H9 (cell line): ENCODE data around the gene PALD1. TPM values are rescaled to one million over a fixed set of nuclear protein-coding genes. Genes with fewer than 3 reads are reported as not detected.

Source experiments
- DNase-seq: peaks from one replicate; pipeline ENCODE4 v3.0.0-alpha.2; 2017
- H2AFZ ChIP-seq: one replicate; pipeline ENCODE4 v1.6.1; 2013; ENCODE audit warnings: mild to moderate bottlenecking, low read length, control low read depth, moderate library complexity
- H2AK5ac ChIP-seq: 2 replicates; pipeline ENCODE4 v1.6.1; 2013; ENCODE audit warnings: low read length, control low read depth, mixed read lengths; ENCODE audit not compliant: insufficient read length
- H2BK120ac ChIP-seq: one replicate; pipeline ENCODE4 v1.6.1; 2013; ENCODE audit warnings: low read depth, mild to moderate bottlenecking, low read length, control low read depth, inconsistent platforms; ENCODE audit not compliant: poor library complexity, severe bottlenecking
- H2BK12ac ChIP-seq: 2 replicates; pipeline ENCODE4 v1.6.1; 2013; ENCODE audit warnings: low read length, control low read depth, mixed read lengths, low read depth; ENCODE audit not compliant: insufficient read length
- H2BK15ac ChIP-seq: 2 replicates; pipeline ENCODE4 v1.6.1; 2013; ENCODE audit warnings: low read depth, low read length, control low read depth
- H2BK20ac ChIP-seq: one replicate; pipeline ENCODE4 v1.6.1; 2013; ENCODE audit warnings: low read depth, mild to moderate bottlenecking, low read length, control low read depth, inconsistent platforms; ENCODE audit not compliant: poor library complexity, severe bottlenecking
- H2BK5ac ChIP-seq: 2 replicates; pipeline ENCODE4 v1.6.1; 2013; ENCODE audit warnings: low read length, control low read depth, mixed read lengths; ENCODE audit not compliant: insufficient read length
- H3K14ac ChIP-seq: 2 replicates; pipeline ENCODE4 v1.6.1; 2013; ENCODE audit warnings: low read length, control low read depth; ENCODE audit not compliant: insufficient read depth
- H3K18ac ChIP-seq: 2 replicates; pipeline ENCODE4 v1.6.1; 2013; ENCODE audit warnings: low read depth, mild to moderate bottlenecking, mixed read lengths, low read length, control low read depth; ENCODE audit not compliant: insufficient read length
- H3K23ac ChIP-seq: 2 replicates; pipeline ENCODE4 v1.6.1; 2013; ENCODE audit warnings: low read length, control low read depth, mixed read lengths, low read depth; ENCODE audit not compliant: insufficient read length
- H3K23me2 ChIP-seq: 2 replicates; pipeline ENCODE4 v1.6.1; 2013; ENCODE audit warnings: low read depth, mild to moderate bottlenecking, mixed read lengths, low read length, control low read depth; ENCODE audit not compliant: insufficient read length, poor library complexity, severe bottlenecking
- H3K27ac ChIP-seq: 2 replicates; pipeline ENCODE4 v1.5.1; 2013; ENCODE audit warnings: low read length, control low read depth, mixed read lengths, low read depth; ENCODE audit not compliant: insufficient read length
- H3K27me3 ChIP-seq: 2 replicates; pipeline ENCODE4 v1.6.1; 2013; ENCODE audit warnings: low read length, control low read depth, inconsistent platforms; ENCODE audit not compliant: insufficient read depth
- H3K4ac ChIP-seq: 2 replicates; pipeline ENCODE4 v1.6.1; 2013; ENCODE audit warnings: low read depth, mild to moderate bottlenecking, control low read depth, inconsistent platforms, low read length, moderate library complexity
- H3K4me1 ChIP-seq: 2 replicates; pipeline ENCODE4 v1.6.1; 2013; ENCODE audit warnings: low read length, control low read depth, inconsistent platforms; ENCODE audit not compliant: insufficient read depth
- H3K4me2 ChIP-seq: 2 replicates; pipeline ENCODE4 v1.6.1; 2013; ENCODE audit warnings: low read length, control low read depth, mixed read lengths; ENCODE audit not compliant: insufficient read length, insufficient read depth
- H3K56ac ChIP-seq: 2 replicates; pipeline ENCODE4 v1.6.1; 2013; ENCODE audit warnings: low read depth, mild to moderate bottlenecking, mixed read lengths, low read length, control low read depth; ENCODE audit not compliant: insufficient read length
- H3K79me1 ChIP-seq: 2 replicates; pipeline ENCODE4 v1.6.1; 2013; ENCODE audit warnings: low read depth, mild to moderate bottlenecking, moderate library complexity, low read length, control low read depth, inconsistent platforms; ENCODE audit not compliant: insufficient read depth, poor library complexity, severe bottlenecking
- H3K79me2 ChIP-seq: 2 replicates; pipeline ENCODE4 v1.6.1; 2013; ENCODE audit warnings: low read length, control low read depth, inconsistent platforms; ENCODE audit not compliant: insufficient read depth
- H3K9ac ChIP-seq: 2 replicates; pipeline ENCODE4 v1.6.1; 2013; ENCODE audit warnings: low read length, control low read depth, mixed read lengths; ENCODE audit not compliant: insufficient read length; ENCODE audit errors: extremely low read depth
- H3K9me3 ChIP-seq: one replicate; pipeline ENCODE4 v1.6.1; 2013; ENCODE audit warnings: low read depth, low read length, inconsistent platforms; ENCODE audit not compliant: control insufficient read depth
- H3T11ph ChIP-seq: one replicate; pipeline ENCODE4 v1.6.1; 2013; ENCODE audit warnings: mild to moderate bottlenecking, low read length, control low read depth, inconsistent platforms
- H4K20me1 ChIP-seq: one replicate; pipeline ENCODE4 v1.6.1; 2013; ENCODE audit not compliant: control insufficient read depth, insufficient read length, insufficient read depth
- H4K5ac ChIP-seq: 2 replicates; pipeline ENCODE4 v1.6.1; 2013; ENCODE audit warnings: low read depth, mild to moderate bottlenecking, mixed read lengths, low read length, control low read depth; ENCODE audit not compliant: insufficient read length
- H4K8ac ChIP-seq: replicated peaks from 2 replicates; pipeline ENCODE4 v1.6.1; 2013; ENCODE audit warnings: low read length, control low read depth, mixed read lengths, low read depth; ENCODE audit not compliant: insufficient read length
- H4K91ac ChIP-seq: 2 replicates; pipeline ENCODE4 v1.6.1; 2013; ENCODE audit warnings: low read depth, mild to moderate bottlenecking, moderate library complexity, mixed read lengths, low read length, control low read depth; ENCODE audit not compliant: insufficient read length
- H3K27ac Mint-ChIP-seq, 3 experiments: 2 replicates in 2 of 3; 3 replicates in 1 of 3; pipeline ENCODE4 v1.8.0; 2020 to 2021; ENCODE audit warnings: mixed read lengths in 3 of 3, mild to moderate bottlenecking in 1 of 3, moderate library complexity in 1 of 3
- H3K27me3 Mint-ChIP-seq: 2 replicates; pipeline ENCODE4 v1.8.0; 2021; ENCODE audit warnings: low read depth, mild to moderate bottlenecking, moderate library complexity, mixed read lengths
- H3K36me3 Mint-ChIP-seq, 3 experiments: 2 replicates in 2 of 3; 3 replicates in 1 of 3; pipeline ENCODE4 v1.8.0; 2020 to 2021; ENCODE audit warnings: low read depth in 3 of 3, mixed read lengths in 3 of 3; ENCODE audit not compliant: insufficient read depth in 1 of 3
- H3K4me1 Mint-ChIP-seq, 2 experiments: 2 replicates each; pipeline ENCODE4 v1.8.0; 2020; ENCODE audit warnings: mixed read lengths in 2 of 2
- H3K4me3 Mint-ChIP-seq, 2 experiments: 2 replicates in 1 of 2; 3 replicates in 1 of 2; pipeline ENCODE4 v1.8.0; 2020 to 2021; ENCODE audit warnings: mild to moderate bottlenecking in 2 of 2, mixed read lengths in 2 of 2, moderate library complexity in 1 of 2
- H3K9me3 Mint-ChIP-seq, 2 experiments: 2 replicates in 1 of 2; 3 replicates in 1 of 2; pipeline ENCODE4 v1.8.0; 2020; ENCODE audit warnings: mild to moderate bottlenecking in 2 of 2, mixed read lengths in 2 of 2, moderate library complexity in 1 of 2
- CTCF ChIP-seq: fragments of 200-600 bp; sonication (generic); conservative IDR thresholded peaks from 3 replicates; pipeline ENCODE4 v1.8.0; 2021; ENCODE audit warnings: antibody characterized with exemption, mild to moderate bottlenecking
- WGBS: extraction: QIAGEN DNeasy Blood & Tissue Kit; methylation state at CpG from one replicate; pipeline ENCODE4 v1.1.7; 2013; ENCODE audit warnings: missing lambda C conversion rate, low lambda C conversion rate, mixed read lengths; ENCODE audit not compliant: insufficient read length; ENCODE audit errors: extremely low coverage; 5-methylcytosine and 5-hydroxymethylcytosine counted together
- total RNA-seq: library from RNA; stranded (reverse); gene quantifications from 2 replicates; pipeline ENCODE4 v1.2.1, GENCODE V29; 2021

The PALD1 gene
- total RNA-seq, 1 experiment from 2014 or later, result 21.1 TPM

GRCh38 chr10:70561070-70561469 lies 82.5 kb downstream of the PALD1 start:
- no peak for TF ChIP-seq CTCF
- H3T11ph ChIP-seq, result no peak overlapping the region
- H3K27ac Mint-ChIP-seq, result peak overlapping the region in 2 of 3 experiments; percentile 30 to 77; a peak in 4 of 7 replicates
- H3K27me3 Mint-ChIP-seq, result no peaks in the 10 kb centered on the region
- H4K8ac ChIP-seq, result no peak overlapping the region
- H3K4me1 Mint-ChIP-seq, result peaks cover 19 to 29% of the 10 kb centered on the region in 2 experiments
- H3K14ac ChIP-seq, result no peak overlapping the region
- H3K36me3 Mint-ChIP-seq, result peaks cover 0 to 4% (median 2%) of the 10 kb centered on the region in 3 experiments; a peak in 5 of 7 replicates
- no peak overlapping the region for H2BK5ac ChIP-seq
- H4K20me1 ChIP-seq, result no peaks in the 10 kb centered on the region
- no peaks in the 10 kb centered on the region for H3K79me1 ChIP-seq
- no peak overlapping the region for H3K4me3 Mint-ChIP-seq
- no CpG with 5 or more reads among the region's 10 CpGs for WGBS
- H3K27me3 ChIP-seq, result no peaks in the 10 kb centered on the region
- H3K4me1 ChIP-seq, result no peaks in the 10 kb centered on the region
- no peak overlapping the region for H3K56ac ChIP-seq
- H2BK20ac ChIP-seq, result no peak overlapping the region
- no peak overlapping the region for H4K5ac ChIP-seq
- H2BK12ac ChIP-seq, result no peak overlapping the region
- no peak overlapping the region for H3K9ac ChIP-seq
- H2AFZ ChIP-seq, result no peak overlapping the region
- no peaks in the 10 kb centered on the region for H3K79me2 ChIP-seq
- no peaks in the 10 kb centered on the region for H3K23me2 ChIP-seq
- H3K27ac ChIP-seq, result no peak overlapping the region
- no peak overlapping the region for H2BK120ac ChIP-seq
- H3K23ac ChIP-seq, result no peak overlapping the region
- H3K4ac ChIP-seq, result no peak overlapping the region
- no peak overlapping the region for H2AK5ac ChIP-seq
- no peaks in the 10 kb centered on the region; a peak in 1 of 5 replicates for H3K9me3 Mint-ChIP-seq
- no peak overlapping the region for H4K91ac ChIP-seq
- H2BK15ac ChIP-seq, result no peak overlapping the region
- no peak overlapping the region for H3K4me2 ChIP-seq
- no peak overlapping the region for H3K18ac ChIP-seq
- DNase-seq, result no peak
- H3K9me3 ChIP-seq, result no peaks in the 10 kb centered on the region
